HG03469 (cell line): ENCODE results near the gene EFHD1.
"Not testable (repeated sequence)": the region's sequence is repeated elsewhere in the genome, so short reads cannot be mapped to it uniquely, and the experiment has no call there.

Experiments
- ATAC-seq: cut with Tn5 transposase; IDR thresholded peaks from one replicate; pipeline ENCODE4 v1.9.1; 2021; ENCODE audit warnings: mild to moderate bottlenecking, moderate library complexity, moderate number of reproducible peaks; ENCODE audit not compliant: unreplicated experiment

The EFHD1 gene

DNA sequence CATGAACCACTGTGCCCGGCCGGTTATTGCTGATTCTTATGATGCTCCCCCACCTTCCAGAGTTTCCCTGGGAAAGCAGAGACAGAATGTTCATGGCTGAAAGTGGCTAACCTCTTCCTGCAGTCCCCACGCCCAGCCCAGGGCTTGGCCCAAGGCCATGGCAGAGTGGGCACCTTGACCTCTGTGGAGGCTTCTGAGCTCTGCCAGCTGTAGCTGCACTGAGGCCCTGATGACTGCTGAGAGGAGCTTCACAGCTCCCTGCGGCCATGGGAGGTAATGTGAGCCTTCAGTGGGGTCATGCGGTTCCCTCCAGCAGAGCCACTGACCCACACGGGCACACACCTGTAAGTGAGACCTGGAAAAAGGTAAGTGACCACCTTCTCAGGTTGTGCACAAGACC lies 13.3 kb downstream of the EFHD1 start:
- no peak for ATAC-seq

GRCh38 chr2:232647261-232647660 lies 13.9 kb downstream of the EFHD1 start:
- no peak for ATAC-seq

DNA sequence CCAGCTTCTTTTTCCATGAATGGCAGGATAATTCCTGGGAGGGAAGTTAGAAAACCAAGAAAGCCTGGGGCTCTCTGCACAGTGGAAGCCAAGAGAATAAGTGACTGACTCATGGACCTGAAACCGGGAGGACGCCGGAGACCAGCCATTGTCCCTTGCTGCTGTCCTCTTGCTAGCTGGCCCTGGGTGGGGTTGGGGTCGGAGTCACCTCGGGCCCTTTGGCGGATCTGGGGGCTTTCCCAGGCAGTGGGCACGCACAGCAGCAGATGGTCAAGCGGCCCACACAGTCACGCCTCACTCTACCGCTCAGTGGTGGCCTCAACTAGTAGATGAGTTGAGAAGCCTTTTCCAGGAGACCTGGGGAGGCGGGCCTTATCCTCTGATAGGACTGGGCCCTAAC lies 15.6 kb downstream of the EFHD1 start:
- no peak for ATAC-seq

- ATAC-seq, result no peak
Measured at GRCh38 chr2:232652505-232652851, 19.1 kb downstream of the EFHD1 start.

DNA sequence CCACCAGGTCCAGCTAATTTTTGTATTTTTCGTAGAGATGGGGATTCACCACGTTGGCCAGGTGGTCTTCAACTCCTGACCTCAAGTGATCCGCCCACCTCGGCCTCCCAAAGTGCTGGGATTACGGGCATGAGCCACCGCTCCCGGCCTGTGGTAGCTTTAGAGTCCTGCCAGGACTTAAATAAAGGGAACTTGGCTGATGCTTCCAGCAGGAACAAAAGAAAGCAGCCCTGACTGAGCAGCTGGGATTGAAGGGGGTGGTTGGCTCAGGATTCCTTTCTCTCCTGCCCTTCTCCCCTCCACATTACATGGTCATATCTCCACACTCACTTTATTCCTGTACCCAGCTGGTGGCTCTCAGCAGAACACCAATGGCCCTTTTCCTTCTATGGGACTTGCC lies 20.0 kb downstream of the EFHD1 start:
- ATAC-seq, result no peak

DNA sequence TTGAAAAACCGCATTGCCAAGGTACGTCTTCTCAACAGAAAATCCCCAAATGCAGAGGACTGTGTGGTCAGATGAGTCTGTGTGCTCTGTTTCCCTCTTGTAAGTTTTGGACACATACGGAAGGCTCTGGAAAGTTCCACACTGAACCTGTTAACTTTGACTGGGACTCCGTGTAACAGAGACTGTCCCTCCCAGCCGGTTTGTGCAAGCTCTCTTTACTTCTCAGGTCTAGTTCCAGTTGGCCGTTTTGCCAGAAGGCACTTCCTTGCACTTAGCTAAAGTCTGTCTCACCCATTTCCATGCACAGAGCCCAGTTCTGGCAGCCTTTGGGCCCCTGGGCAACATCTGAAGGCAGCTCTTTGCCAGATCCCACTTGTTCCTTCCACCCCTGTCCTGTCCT lies 22.0 kb downstream of the EFHD1 start:
- no peak for ATAC-seq

DNA sequence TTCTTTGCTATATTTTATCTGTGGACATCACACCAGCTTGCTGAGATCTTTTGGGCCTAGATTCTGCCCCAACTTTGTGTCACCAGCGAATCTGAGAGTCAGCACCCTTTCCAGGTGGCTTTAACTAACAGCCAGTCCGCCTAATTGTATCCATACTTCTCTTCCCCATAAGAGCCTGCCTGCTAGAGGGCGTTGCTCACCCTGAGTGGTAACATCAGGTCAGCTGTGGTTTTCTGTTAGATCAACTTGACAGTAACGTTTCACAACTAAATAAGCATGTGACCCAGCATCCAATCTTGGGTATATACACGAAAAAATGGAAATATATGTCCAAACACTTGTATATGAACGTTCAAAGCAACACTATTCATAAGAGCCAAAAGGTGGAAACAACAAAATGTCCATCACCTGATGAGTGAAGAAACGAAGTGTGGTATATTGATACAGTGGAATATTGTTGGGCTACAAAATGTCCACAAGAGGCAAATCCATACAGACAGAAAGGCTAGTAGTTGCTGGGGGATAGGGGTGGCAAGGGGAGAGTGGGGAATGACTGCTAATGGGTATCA lies 24.9 kb downstream of the EFHD1 start:
- ATAC-seq, result no peak

DNA sequence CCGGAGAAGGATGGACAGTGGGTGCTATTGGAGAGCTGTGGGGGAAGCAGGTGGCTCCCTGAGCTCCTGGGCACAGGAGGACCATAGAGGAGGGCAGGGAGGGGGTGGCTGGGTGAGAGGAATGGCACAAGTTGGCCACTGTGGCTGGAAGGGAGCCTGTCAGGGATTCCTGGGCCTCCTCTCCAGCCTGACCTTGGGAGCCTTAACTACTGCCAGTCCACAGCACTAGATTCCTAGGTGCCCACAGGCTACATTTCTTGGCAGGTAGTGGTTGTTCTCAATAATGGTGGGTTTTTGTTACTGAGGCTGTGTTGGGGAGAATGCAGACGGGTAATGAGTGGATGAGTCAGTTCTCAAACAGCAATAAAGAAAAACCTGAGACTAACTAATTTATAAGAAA lies 26.0 kb downstream of the EFHD1 start:
- ATAC-seq, result no peak

GRCh38 chr2:232662486-232663260 lies 29.3 kb downstream of the EFHD1 start:
- no peak for ATAC-seq

DNA sequence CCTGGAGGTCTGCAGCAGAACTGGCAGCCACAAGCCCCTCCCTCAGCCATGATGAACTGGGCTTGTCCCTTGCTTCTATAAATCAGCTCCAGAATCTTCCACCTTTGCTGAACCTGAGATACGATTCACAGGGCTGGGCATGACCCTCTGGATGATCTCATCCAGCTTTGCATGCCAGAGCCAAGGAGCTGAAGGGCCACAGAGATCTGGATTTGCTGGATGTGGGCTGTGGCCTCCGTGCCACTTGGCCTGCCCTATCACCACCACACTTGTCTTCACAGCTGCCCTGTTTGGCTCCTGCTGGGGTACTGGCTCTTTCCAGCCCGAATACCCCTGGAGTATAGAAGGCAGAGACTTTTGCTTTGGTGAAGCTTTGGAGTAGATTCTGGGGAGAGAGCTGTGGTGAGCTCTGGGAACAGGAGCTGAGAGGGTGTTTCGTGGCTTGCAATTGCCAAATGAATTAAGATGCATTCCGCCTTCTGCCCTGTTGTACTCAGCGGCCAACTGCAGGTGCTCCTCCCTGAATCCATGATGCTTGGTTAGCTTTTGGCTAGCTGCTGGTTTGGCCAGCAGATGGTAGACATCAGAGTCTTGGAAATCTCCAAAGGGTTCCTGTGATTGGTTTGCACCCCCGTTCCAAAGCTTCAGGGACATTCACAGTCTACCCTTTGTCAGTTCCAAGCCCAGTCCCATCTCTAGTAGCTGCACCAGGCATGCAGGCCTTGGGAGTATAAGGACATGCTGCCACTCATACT lies 32.8 kb downstream of the EFHD1 start:
- ATAC-seq, result no peak

- no peak for ATAC-seq
Measured at GRCh38 chr2:232667989-232668583, 34.7 kb downstream of the EFHD1 start.

GRCh38 chr2:232668805-232669444 lies 35.5 kb downstream of the EFHD1 start:
- ATAC-seq, result no peak

GRCh38 chr2:232672588-232672987 lies 39.2 kb downstream of the EFHD1 start:
- no peak for ATAC-seq

- no peak for ATAC-seq
Measured at GRCh38 chr2:232674491-232674890, 41.1 kb downstream of the EFHD1 start.

GRCh38 chr2:232675381-232675780 lies 42.0 kb downstream of the EFHD1 start:
- no peak for ATAC-seq

DNA sequence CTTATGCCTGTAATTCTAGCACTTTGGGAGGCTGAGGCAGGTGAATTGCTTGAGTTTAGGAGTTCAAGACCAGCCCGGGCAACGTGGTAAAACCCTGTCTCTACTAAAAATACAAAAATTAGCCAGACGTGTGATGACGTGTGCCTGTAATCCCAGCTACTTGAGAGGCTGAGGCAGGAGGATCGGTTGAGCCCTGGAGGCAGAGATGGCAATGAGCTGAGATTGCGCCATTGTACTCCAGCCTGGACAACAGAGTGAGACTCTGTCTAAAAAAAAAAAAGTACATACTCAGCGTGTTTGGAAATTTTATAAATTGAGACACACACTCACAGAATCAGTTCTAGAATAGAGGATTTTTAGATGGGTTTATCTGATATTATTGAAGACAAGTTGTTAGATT lies 46.6 kb downstream of the EFHD1 start:
- ATAC-seq, result no peak

GRCh38 chr2:232681527-232681926 lies 48.1 kb downstream of the EFHD1 start:
- ATAC-seq, result no peak

GRCh38 chr2:232683368-232683767 lies 50.0 kb downstream of the EFHD1 start:
- ATAC-seq, result no peak

DNA sequence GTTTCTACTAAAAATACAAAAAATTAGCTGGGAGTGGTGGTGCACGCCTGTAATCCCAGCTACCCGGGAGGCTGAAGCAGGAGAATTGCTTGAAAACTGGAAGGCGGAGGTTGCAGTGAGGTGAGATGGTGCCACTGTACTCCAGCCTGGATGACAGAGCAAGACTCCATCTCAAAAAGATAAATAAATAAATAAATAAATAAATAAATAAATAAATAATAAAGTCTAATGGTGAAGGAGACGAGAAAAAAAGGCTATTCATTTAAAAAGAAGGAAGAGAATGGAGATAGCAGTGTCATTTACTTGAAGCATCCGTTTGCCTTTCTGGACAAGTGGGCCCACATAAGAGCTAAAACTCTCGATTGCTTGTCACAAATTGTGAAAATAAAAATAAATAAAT lies 52.0 kb downstream of the EFHD1 start:
- ATAC-seq, result not testable (repeated sequence)

- no peak for ATAC-seq
Measured at GRCh38 chr2:232687382-232688160, 54.2 kb downstream of the EFHD1 start.
